Nephron (organoid): ENCODE data around the gene RAPGEF1.
"Not testable (repeated sequence)": the region's sequence is repeated elsewhere in the genome, so short reads cannot be mapped to it uniquely, and the experiment has no call there.

ENCODE experiments used
- H3K27ac Mint-ChIP-seq, 3 experiments: 2 replicates each; pipeline ENCODE4 v1.8.0; 2020; ENCODE audit warnings: mixed read lengths in 3 of 3, mild to moderate bottlenecking in 2 of 3, moderate library complexity in 1 of 3
- H3K27me3 Mint-ChIP-seq: 2 replicates; pipeline ENCODE4 v1.8.0; 2021; ENCODE audit warnings: low read depth, mild to moderate bottlenecking, moderate library complexity, mixed read lengths
- H3K36me3 Mint-ChIP-seq: 2 replicates; pipeline ENCODE4 v1.8.0; 2020; ENCODE audit warnings: low read depth, mixed read lengths
- H3K4me1 Mint-ChIP-seq: 2 replicates; pipeline ENCODE4 v1.8.0; 2020; ENCODE audit warnings: mixed read lengths
- H3K4me3 Mint-ChIP-seq, 3 experiments: 2 replicates each; pipeline ENCODE4 v1.8.0; 2020; ENCODE audit warnings: mild to moderate bottlenecking in 3 of 3, mixed read lengths in 3 of 3, moderate library complexity in 2 of 3
- H3K9me3 Mint-ChIP-seq: 2 replicates; pipeline ENCODE4 v1.8.0; 2020; ENCODE audit warnings: mixed read lengths
- TF ChIP-seq, protein P1 (sequence below), 3 experiments: fragments of 200-600 bp; sonication (generic); IDR thresholded peaks; one replicate each; pipeline ENCODE4 v1.5.0; 2021; ENCODE audit warnings: antibody characterized with exemption in 3 of 3; ENCODE audit not compliant: unreplicated experiment in 3 of 3

Gene RAPGEF1

DNA sequence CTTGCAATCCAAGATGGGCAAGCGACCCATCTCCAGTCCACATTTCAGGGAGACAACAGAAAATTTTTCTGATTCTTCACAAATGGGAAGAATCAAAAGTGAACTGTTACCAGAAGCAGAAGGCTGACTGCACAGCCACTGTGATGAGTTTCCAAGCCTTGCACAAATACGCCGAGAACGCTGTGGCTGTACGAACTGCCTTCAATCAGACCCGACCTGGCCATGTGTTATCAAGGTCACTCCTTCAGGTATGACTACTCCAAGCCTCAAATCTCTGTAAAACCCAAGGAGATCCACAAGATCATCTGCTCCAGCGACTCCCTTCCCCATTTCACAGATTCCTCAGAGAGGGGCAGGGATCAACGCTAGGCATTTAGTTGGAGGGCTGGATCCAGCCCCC is 26.9 kb downstream of the RAPGEF1 start:
- peaks cover 20% of the 10 kb centered on the region for H3K4me1 Mint-ChIP-seq
- no peaks in the 10 kb centered on the region for H3K27me3 Mint-ChIP-seq
- peaks cover 5% of the 10 kb centered on the region for H3K36me3 Mint-ChIP-seq
- no peak overlapping the region for H3K4me3 Mint-ChIP-seq
- H3K27ac Mint-ChIP-seq = peak overlapping the region in 1 of 3 experiments; percentile 12
- H3K9me3 Mint-ChIP-seq = no peaks in the 10 kb centered on the region
- TF ChIP-seq, protein P1, sequence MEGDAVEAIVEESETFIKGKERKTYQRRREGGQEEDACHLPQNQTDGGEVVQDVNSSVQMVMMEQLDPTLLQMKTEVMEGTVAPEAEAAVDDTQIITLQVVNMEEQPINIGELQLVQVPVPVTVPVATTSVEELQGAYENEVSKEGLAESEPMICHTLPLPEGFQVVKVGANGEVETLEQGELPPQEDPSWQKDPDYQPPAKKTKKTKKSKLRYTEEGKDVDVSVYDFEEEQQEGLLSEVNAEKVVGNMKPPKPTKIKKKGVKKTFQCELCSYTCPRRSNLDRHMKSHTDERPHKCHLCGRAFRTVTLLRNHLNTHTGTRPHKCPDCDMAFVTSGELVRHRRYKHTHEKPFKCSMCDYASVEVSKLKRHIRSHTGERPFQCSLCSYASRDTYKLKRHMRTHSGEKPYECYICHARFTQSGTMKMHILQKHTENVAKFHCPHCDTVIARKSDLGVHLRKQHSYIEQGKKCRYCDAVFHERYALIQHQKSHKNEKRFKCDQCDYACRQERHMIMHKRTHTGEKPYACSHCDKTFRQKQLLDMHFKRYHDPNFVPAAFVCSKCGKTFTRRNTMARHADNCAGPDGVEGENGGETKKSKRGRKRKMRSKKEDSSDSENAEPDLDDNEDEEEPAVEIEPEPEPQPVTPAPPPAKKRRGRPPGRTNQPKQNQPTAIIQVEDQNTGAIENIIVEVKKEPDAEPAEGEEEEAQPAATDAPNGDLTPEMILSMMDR (IDR thresholded peaks at IDR 0.05; ENCODE audit: unreplicated experiment in 3 of 3) = no peak

- Mint-ChIP-seq H3K4me3 (no peak overlapping the region), H3K36me3 (peaks cover 5% of the 10 kb centered on the region), H3K27ac (no peak overlapping the region), H3K9me3 (no peaks in the 10 kb centered on the region), H3K4me1 (peaks cover 25% of the 10 kb centered on the region), H3K27me3 (no peaks in the 10 kb centered on the region)
- TF ChIP-seq, protein P1 (IDR thresholded peaks at IDR 0.05; ENCODE audit: unreplicated experiment in 3 of 3) = no peak
Measured at GRCh38 chr9:131712151-131712716, 27.6 kb downstream of the RAPGEF1 start.

- peaks cover 30% of the 10 kb centered on the region for H3K4me1 Mint-ChIP-seq
- no peaks in the 10 kb centered on the region for H3K27me3 Mint-ChIP-seq
- no peaks in the 10 kb centered on the region for H3K9me3 Mint-ChIP-seq
- TF ChIP-seq, protein P1 (IDR thresholded peaks at IDR 0.05; ENCODE audit: unreplicated experiment in 3 of 3) = no peak
- peaks cover under 1% of the 10 kb centered on the region for H3K36me3 Mint-ChIP-seq
- peak overlapping the region in 2 of 3 experiments; percentile 26 to 40 for H3K27ac Mint-ChIP-seq
- H3K4me3 Mint-ChIP-seq = no peak overlapping the region
Measured at GRCh38 chr9:131709771-131710431, 30.0 kb downstream of the RAPGEF1 start.

DNA sequence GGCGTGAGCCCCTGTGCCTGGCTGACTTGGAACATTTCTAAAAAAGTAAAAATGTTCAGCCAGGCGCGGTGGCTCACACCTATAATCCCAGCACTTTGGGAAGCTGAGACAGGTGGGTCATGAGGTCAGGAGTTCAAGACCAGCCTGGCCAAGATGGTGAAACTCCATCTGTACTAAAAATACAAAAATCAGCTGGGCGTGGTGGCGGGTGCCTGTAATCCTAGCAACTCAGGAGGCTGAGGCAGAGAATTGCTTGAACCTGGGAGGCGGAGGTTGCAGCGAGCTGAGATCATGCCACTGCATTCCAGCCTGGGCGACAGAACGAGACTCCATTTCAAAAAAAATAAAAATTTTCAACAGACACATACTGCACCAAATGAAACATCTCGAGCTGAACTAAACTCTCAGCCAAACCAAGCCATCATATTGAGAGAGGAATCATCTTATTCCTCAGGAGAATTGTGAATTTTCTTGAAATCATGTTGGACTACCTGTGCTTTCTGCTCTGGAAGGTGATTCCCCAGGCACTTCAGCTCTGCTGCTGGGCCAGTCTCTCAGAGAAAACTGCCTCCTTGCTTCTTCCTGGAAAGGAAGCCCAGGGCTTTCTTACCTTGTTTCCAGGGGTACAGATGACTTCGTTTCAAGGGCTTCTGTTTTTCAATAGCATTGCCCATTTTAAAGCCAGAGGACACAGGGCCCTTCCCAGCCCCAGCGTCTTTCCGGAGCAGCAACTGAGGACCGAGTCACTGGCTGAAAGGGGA is 30.7 kb downstream of the RAPGEF1 start:
- H3K27me3 Mint-ChIP-seq, H3K36me3 Mint-ChIP-seq, H3K27ac Mint-ChIP-seq, H3K4me3 Mint-ChIP-seq, H3K9me3 Mint-ChIP-seq: not testable (repeated sequence)
- peaks cover 35% of the 10 kb centered on the region for H3K4me1 Mint-ChIP-seq

GRCh38 chr9:131708226-131709002 is 31.5 kb downstream of the RAPGEF1 start:
- H3K4me3 Mint-ChIP-seq = peak overlapping the region in 1 of 3 experiments; percentile 8

More at GRCh38 chr9:131708226-131709002, 31.5 kb downstream of the RAPGEF1 start:
- H3K4me1 Mint-ChIP-seq = peaks cover 42% of the 10 kb centered on the region
- no peaks in the 10 kb centered on the region for H3K27me3 Mint-ChIP-seq
- H3K36me3 Mint-ChIP-seq = no peaks in the 10 kb centered on the region
- H3K27ac Mint-ChIP-seq = peak overlapping the region in 2 of 3 experiments; percentile 9 to 32
- H3K9me3 Mint-ChIP-seq = no peaks in the 10 kb centered on the region
- TF ChIP-seq, protein P1 (IDR thresholded peaks at IDR 0.05; ENCODE audit: unreplicated experiment in 3 of 3) = no peak
